SU-DHL-6 (cell line): ENCODE results near the gene PARVB.

Source experiments
- H2AFZ ChIP-seq: fragments of 200-600 bp; sonication (generic); 2 replicates; pipeline ENCODE4 v1.6.1; 2014; ENCODE audit warnings: low read depth, mild to moderate bottlenecking, moderate library complexity, mixed read lengths, antibody characterized with exemption, low read length; ENCODE audit not compliant: severe bottlenecking
- H3F3A ChIP-seq: fragments of 200-600 bp; shearing (Covaris generic); 2 replicates; pipeline ENCODE4 v1.6.0; 2016; ENCODE audit warnings: antibody characterized with exemption, mild to moderate bottlenecking; ENCODE audit not compliant: insufficient read depth
- H3K27ac ChIP-seq: fragments of 200-600 bp; sonication (generic); 2 replicates; pipeline ENCODE4 v1.5.1; 2016; ENCODE audit warnings: low read depth, mild to moderate bottlenecking, low read length, moderate library complexity, mixed read lengths
- H3K27me3 ChIP-seq: fragments of 200-600 bp; sonication (generic), shearing (Covaris generic); 2 replicates; pipeline ENCODE4 v1.6.0; 2014; ENCODE audit warnings: mild to moderate bottlenecking, low read length
- H3K36me3 ChIP-seq: fragments of 200-600 bp; sonication (generic); 2 replicates; pipeline ENCODE4 v1.6.1; 2014; ENCODE audit warnings: mild to moderate bottlenecking, low read length, mixed read lengths
- H3K4me2 ChIP-seq: fragments of 300-600, 200-600 bp; shearing (Covaris generic), sonication (generic); 2 replicates; pipeline ENCODE4 v1.6.0; 2014; ENCODE audit warnings: low read length, low read depth, mild to moderate bottlenecking; ENCODE audit not compliant: poor library complexity, severe bottlenecking
- H3K4me3 ChIP-seq: fragments of 200-600 bp; sonication (generic); 2 replicates; pipeline ENCODE4 v1.5.1; 2014; ENCODE audit warnings: antibody characterized with exemption, low read length, mild to moderate bottlenecking, mixed read lengths; ENCODE audit not compliant: insufficient read depth, poor library complexity, severe bottlenecking
- H3K79me2 ChIP-seq: fragments of 200-600 bp; sonication (generic); 2 replicates; pipeline ENCODE4 v1.6.1; 2014; ENCODE audit warnings: mild to moderate bottlenecking, low read length, moderate library complexity; ENCODE audit not compliant: insufficient read depth
- H3K9ac ChIP-seq: fragments of 200-600 bp; sonication (generic); 2 replicates; pipeline ENCODE4 v1.7.0; 2014; ENCODE audit warnings: mild to moderate bottlenecking, low read length
- H3K9me2 ChIP-seq: fragments of 200-600 bp; sonication (generic); replicated peaks from 2 replicates; pipeline ENCODE4 v1.6.1; 2014; ENCODE audit warnings: low read length; ENCODE audit not compliant: insufficient read depth
- H3K9me3 ChIP-seq: fragments of 200-600 bp; sonication (generic); 2 replicates; pipeline ENCODE4 v1.6.1; 2014; ENCODE audit warnings: low read length, mixed read lengths; ENCODE audit not compliant: insufficient read depth
- H4K20me1 ChIP-seq: fragments of 200-600 bp; sonication (generic); 2 replicates; pipeline ENCODE4 v1.6.1; 2014; ENCODE audit warnings: low read depth, mild to moderate bottlenecking, antibody characterized with exemption, low read length, moderate library complexity, mixed read lengths
- EZH2phosphoT487 ChIP-seq: fragments of 200-600 bp; sonication (generic), shearing (Covaris generic); conservative IDR thresholded peaks from 2 replicates; pipeline ENCODE4 v1.6.1; 2018; ENCODE audit warnings: mild to moderate bottlenecking, antibody characterized with exemption, low read length, moderate library complexity, mixed read lengths
- TF ChIP-seq, protein P1 (sequence below): fragments of 200-600 bp; sonication (generic); IDR thresholded peaks from one replicate; pipeline ENCODE4 v1.5.1; 2017; ENCODE audit warnings: antibody characterized with exemption, mild to moderate bottlenecking, low read length, moderate library complexity; ENCODE audit not compliant: insufficient read depth, poor library complexity, severe bottlenecking

Gene PARVB

DNA sequence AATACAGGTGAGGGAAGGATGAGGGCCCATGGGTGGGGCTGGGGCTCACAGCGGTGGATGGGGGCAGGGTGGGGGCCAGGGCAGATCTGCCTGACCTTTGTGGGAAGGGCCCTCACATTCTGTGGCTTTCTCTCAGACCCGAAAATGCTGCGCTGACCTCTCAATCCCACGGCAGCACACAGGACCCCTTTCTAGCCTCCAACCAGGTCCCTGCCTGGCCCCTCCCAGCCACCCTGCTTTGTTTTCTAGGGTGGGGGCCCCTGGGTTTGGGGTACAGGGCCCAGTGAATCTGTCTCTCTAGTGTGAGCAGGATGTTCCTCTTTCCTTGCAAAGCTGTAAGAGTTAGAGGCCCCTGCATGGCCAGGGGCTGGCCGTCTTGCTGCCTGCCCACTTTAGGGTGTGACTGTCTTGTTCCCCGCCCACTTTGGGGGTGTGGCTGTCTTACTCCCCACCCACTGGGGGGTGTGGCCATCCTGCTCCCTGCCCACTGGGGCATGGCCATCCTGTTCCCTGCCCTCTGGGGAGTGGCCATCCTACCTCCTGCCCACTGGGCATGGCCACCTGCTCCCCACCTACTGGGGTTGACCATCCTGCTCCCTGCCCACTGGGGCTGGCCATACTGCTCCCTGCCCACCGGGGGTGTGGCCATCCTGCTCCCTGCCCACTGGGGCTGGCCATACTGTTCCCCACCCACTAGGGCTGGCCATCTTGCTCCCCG, 168.2 kb downstream of the PARVB start:
- Histone ChIP-seq H3K9ac (no peak overlapping the region), H3K79me2 (no peaks in the 10 kb centered on the region), H3K9me2 (no peaks in the 10 kb centered on the region), H3K9me3 (no peaks in the 10 kb centered on the region), H3K27ac (no peak overlapping the region), H2AFZ (no peak overlapping the region), H3K36me3 (no peaks in the 10 kb centered on the region), H3K4me2 (no peak overlapping the region), H3K4me3 (no peak overlapping the region), H3F3A (no peaks in the 10 kb centered on the region), H4K20me1 (no peaks in the 10 kb centered on the region), H3K27me3 (no peaks in the 10 kb centered on the region)
- TF ChIP-seq EZH2phosphoT487: no peak
- TF ChIP-seq, protein P1, sequence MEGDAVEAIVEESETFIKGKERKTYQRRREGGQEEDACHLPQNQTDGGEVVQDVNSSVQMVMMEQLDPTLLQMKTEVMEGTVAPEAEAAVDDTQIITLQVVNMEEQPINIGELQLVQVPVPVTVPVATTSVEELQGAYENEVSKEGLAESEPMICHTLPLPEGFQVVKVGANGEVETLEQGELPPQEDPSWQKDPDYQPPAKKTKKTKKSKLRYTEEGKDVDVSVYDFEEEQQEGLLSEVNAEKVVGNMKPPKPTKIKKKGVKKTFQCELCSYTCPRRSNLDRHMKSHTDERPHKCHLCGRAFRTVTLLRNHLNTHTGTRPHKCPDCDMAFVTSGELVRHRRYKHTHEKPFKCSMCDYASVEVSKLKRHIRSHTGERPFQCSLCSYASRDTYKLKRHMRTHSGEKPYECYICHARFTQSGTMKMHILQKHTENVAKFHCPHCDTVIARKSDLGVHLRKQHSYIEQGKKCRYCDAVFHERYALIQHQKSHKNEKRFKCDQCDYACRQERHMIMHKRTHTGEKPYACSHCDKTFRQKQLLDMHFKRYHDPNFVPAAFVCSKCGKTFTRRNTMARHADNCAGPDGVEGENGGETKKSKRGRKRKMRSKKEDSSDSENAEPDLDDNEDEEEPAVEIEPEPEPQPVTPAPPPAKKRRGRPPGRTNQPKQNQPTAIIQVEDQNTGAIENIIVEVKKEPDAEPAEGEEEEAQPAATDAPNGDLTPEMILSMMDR: no peak

DNA sequence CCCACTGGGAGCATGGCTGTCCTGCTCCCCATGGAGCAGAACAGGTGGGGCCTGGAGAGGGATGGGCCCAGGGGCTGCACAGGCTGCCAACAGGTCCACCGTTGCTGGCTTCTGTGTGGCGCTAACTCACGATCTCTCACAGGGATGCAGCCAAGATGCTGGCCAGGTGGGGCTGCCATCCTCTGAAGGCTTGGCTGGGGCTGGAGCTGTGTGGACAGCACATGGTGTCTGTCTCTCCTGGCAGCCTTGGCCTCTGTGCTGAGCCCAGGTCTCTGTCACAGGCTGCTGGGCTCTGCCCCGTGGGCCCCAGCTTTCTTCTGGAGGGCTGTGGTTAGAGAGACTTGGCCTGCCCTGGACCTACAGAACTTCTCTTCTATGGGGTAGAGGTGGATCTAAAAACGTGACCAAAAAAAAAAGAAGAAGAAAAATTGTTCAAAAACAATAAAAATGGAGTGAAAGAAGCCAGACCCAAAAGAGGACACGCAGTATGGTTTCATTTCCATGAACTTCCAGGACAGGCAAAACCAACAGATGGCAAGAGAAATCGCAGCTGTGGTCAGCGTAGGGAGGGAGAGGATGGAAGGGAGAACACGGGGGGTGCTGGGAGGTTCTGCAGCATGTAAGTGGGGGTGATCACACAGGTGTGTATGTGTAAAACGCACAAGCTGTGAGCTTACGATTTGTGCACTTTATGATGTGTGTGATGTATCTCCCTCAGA, 168.9 kb downstream of the PARVB start:
- H3K9ac ChIP-seq: no peak overlapping the region
- no peaks in the 10 kb centered on the region for H3K36me3 ChIP-seq
- no peaks in the 10 kb centered on the region for H3K9me3 ChIP-seq
- H3K27me3 ChIP-seq: no peaks in the 10 kb centered on the region
- no peaks in the 10 kb centered on the region for H4K20me1 ChIP-seq
- no peak overlapping the region for H3K4me2 ChIP-seq
- no peak overlapping the region for H3K4me3 ChIP-seq
- TF ChIP-seq, protein P1: no peak
- TF ChIP-seq EZH2phosphoT487: no peak
- H3K27ac ChIP-seq: no peak overlapping the region
- H3K9me2 ChIP-seq: no peaks in the 10 kb centered on the region
- no peaks in the 10 kb centered on the region for H3F3A ChIP-seq
- no peak overlapping the region for H2AFZ ChIP-seq
- no peaks in the 10 kb centered on the region for H3K79me2 ChIP-seq

DNA sequence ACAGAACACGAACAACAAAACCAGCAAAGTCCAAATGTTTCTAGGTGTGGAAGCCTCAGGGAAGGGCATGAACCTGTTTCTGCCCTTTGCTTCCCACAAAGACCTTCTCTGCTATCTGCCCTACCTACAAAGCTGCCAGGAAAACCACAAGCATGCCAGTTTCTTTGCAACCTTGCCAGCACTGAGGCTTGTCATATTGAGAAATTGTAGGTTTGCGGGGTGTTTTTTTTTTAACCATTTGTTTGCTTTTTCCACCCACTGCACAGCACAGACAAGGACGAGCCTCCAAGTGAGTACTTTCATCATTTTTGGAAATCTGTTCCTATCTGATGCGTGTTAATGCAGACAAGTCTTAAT, 169.4 kb downstream of the PARVB start:
- Histone ChIP-seq H3K9ac (no peak overlapping the region), H3K79me2 (no peaks in the 10 kb centered on the region), H3K36me3 (no peaks in the 10 kb centered on the region), H4K20me1 (no peaks in the 10 kb centered on the region), H3K4me2 (no peak overlapping the region), H3K4me3 (no peak overlapping the region), H3K27me3 (no peaks in the 10 kb centered on the region), H3K9me2 (no peaks in the 10 kb centered on the region), H2AFZ (no peak overlapping the region), H3F3A (no peaks in the 10 kb centered on the region), H3K9me3 (no peaks in the 10 kb centered on the region), H3K27ac (no peak overlapping the region)
- TF ChIP-seq, protein P1: no peak
- no peak for TF ChIP-seq EZH2phosphoT487
